ENCODE data around the gene TUNAR.

The TUNAR gene

DNA sequence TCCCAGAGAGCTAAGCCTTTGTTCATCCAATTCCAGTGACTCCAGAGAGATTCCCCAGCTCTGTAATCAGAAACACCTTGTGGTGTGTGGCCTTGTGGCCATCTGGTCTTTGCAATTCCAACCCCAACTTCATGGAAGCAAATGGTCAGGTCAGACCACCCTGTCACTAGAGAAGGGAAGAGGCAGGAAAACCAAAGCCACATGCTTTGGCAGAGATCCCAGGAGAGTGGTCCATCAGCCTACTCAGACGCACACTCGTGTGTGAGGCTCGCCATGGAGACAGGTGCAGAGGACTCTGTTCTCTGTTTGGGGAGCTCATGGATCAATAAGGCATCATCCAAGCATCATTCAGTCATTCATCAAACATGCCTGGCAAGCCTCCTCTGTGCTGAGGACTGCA, 46.2 kb upstream of the TUNAR start:
- Histone ChIP-seq H3F3A (ENCODE audit: low read depth) (no peaks in the 10 kb centered on the region), H3K9me2 (replicated peaks; ENCODE audit: low read depth, low read length) (no peaks in the 10 kb centered on the region), H3K4me3 (ENCODE audit: low read length, poor library complexity, severe bottlenecking) (no peak overlapping the region), H2AFZ (ENCODE audit: low read length) (no peak overlapping the region), H3K9me3 (ENCODE audit: insufficient read depth, low read depth, low read length) (no peaks in the 10 kb centered on the region), H3K9ac (ENCODE audit: low read depth, low read length, poor library complexity, severe bottlenecking) (no peak overlapping the region), H4K20me1 (ENCODE audit: insufficient read depth, low read length, poor library complexity, severe bottlenecking) (no peaks in the 10 kb centered on the region), H3K79me2 (ENCODE audit: insufficient read depth, low read length) (no peaks in the 10 kb centered on the region), H3K4me2 (ENCODE audit: low read depth, low read length, poor library complexity, severe bottlenecking) (no peak overlapping the region), H3K4me1 (ENCODE audit: insufficient read depth, low read length, poor library complexity, severe bottlenecking) (no peaks in the 10 kb centered on the region), H3K27me3 (ENCODE audit: insufficient read depth, low read length, poor library complexity, severe bottlenecking) (no peaks in the 10 kb centered on the region), H3K36me3 (ENCODE audit: insufficient read depth, low read length) (no peaks in the 10 kb centered on the region)
- TF ChIP-seq EZH2phosphoT487 (IDR thresholded peaks at IDR 0.05; ENCODE audit: borderline replicate concordance) (no peak), CTCF (conservative IDR thresholded peaks at IDR 0.05; ENCODE audit: low read length) (no peak)

DNA sequence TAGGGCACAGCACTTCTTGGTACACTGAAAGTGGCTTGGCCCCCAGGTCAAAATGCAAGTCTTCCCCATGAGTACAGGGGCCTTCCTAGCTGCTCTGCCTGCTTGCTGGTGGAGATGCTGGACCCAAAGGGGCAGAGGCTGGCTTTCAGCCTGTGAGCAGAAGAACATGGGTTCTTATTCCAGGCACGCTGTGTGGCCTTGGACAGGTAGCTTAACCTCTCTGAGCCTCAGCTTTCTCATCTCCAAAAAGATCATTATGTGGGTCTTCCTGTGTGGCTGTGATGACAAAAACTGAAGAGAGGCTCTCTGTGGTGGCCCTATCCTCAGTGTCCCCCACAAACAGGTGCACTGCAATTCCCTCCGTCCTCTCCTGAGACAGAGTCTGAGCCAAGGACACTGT, 45.6 kb upstream of the TUNAR start:
- Histone ChIP-seq H3F3A (ENCODE audit: low read depth) (no peaks in the 10 kb centered on the region), H3K4me3 (ENCODE audit: low read length, poor library complexity, severe bottlenecking) (no peak overlapping the region), H3K9me2 (replicated peaks; ENCODE audit: low read depth, low read length) (no peaks in the 10 kb centered on the region), H3K9me3 (ENCODE audit: insufficient read depth, low read depth, low read length) (no peaks in the 10 kb centered on the region), H3K36me3 (ENCODE audit: insufficient read depth, low read length) (no peaks in the 10 kb centered on the region), H3K4me2 (ENCODE audit: low read depth, low read length, poor library complexity, severe bottlenecking) (no peak overlapping the region), H2AFZ (ENCODE audit: low read length) (no peak overlapping the region), H3K79me2 (ENCODE audit: insufficient read depth, low read length) (no peaks in the 10 kb centered on the region), H3K27me3 (ENCODE audit: insufficient read depth, low read length, poor library complexity, severe bottlenecking) (no peaks in the 10 kb centered on the region), H3K4me1 (ENCODE audit: insufficient read depth, low read length, poor library complexity, severe bottlenecking) (no peaks in the 10 kb centered on the region), H3K9ac (ENCODE audit: low read depth, low read length, poor library complexity, severe bottlenecking) (no peak overlapping the region), H4K20me1 (ENCODE audit: insufficient read depth, low read length, poor library complexity, severe bottlenecking) (no peaks in the 10 kb centered on the region)
- TF ChIP-seq EZH2phosphoT487 (IDR thresholded peaks at IDR 0.05; ENCODE audit: borderline replicate concordance) = no peak
- no peak for TF ChIP-seq CTCF (conservative IDR thresholded peaks at IDR 0.05; ENCODE audit: low read length)

DNA sequence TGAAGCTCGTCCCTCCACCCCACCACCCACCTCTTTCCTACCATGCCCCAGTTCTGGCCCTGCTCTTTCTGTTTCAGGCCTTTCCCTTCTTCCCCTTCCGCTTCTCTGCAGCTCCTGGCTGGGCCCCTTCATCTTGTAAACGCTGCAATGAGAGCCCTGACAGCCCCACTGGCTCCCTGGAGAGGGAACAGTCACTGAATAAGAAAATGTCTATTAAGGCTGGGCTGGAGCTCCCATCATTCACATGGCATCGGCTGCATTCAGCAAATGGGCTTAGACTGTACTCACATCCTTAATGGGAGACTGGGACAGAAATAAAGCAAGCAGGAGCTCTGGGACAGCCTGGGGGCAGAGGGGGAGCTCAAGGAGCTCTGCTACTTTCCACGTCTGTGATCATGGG, 45.2 kb upstream of the TUNAR start:
- Histone ChIP-seq H3K4me2 (ENCODE audit: low read depth, low read length, poor library complexity, severe bottlenecking) (no peak overlapping the region), H3K4me1 (ENCODE audit: insufficient read depth, low read length, poor library complexity, severe bottlenecking) (no peaks in the 10 kb centered on the region), H3K79me2 (ENCODE audit: insufficient read depth, low read length) (no peaks in the 10 kb centered on the region), H3K9me2 (replicated peaks; ENCODE audit: low read depth, low read length) (no peaks in the 10 kb centered on the region), H3K9me3 (ENCODE audit: insufficient read depth, low read depth, low read length) (no peaks in the 10 kb centered on the region), H2AFZ (ENCODE audit: low read length) (no peak overlapping the region), H3K27me3 (ENCODE audit: insufficient read depth, low read length, poor library complexity, severe bottlenecking) (no peaks in the 10 kb centered on the region), H3F3A (ENCODE audit: low read depth) (no peaks in the 10 kb centered on the region), H3K36me3 (ENCODE audit: insufficient read depth, low read length) (no peaks in the 10 kb centered on the region), H4K20me1 (ENCODE audit: insufficient read depth, low read length, poor library complexity, severe bottlenecking) (no peaks in the 10 kb centered on the region), H3K9ac (ENCODE audit: low read depth, low read length, poor library complexity, severe bottlenecking) (no peak overlapping the region), H3K4me3 (ENCODE audit: low read length, poor library complexity, severe bottlenecking) (no peak overlapping the region)
- no peak for TF ChIP-seq EZH2phosphoT487 (IDR thresholded peaks at IDR 0.05; ENCODE audit: borderline replicate concordance)
- no peak for TF ChIP-seq CTCF (conservative IDR thresholded peaks at IDR 0.05; ENCODE audit: low read length)

Measured in Loucy (cell line).